ENCODE results near the gene TJAP1. TPM values are rescaled to one million over a fixed set of nuclear protein-coding genes. Genes with fewer than 3 reads are reported as not detected.

The TJAP1 gene
- total RNA-seq, 2 experiments from 2014 or later = 36.5 to 37.2 TPM

- no peak for DNase-seq
- Mint-ChIP-seq H3K4me1 (peaks cover 6% of the 10 kb centered on the region), H3K27me3 (no peaks in the 10 kb centered on the region), H3K4me3 (no peak overlapping the region), H3K36me3 (no peaks in the 10 kb centered on the region), H3K27ac (no peak overlapping the region), H3K9me3 (no peaks in the 10 kb centered on the region)
Measured at GRCh38 chr6:43499028-43499815, 21.9 kb downstream of the TJAP1 start.

GRCh38 chr6:43500921-43501320 is 23.6 kb downstream of the TJAP1 start:
- no peaks in the 10 kb centered on the region for H3K36me3 Mint-ChIP-seq
- H3K4me3 Mint-ChIP-seq = no peak overlapping the region
- no peaks in the 10 kb centered on the region for H3K27me3 Mint-ChIP-seq
- no peaks in the 10 kb centered on the region for H3K4me1 Mint-ChIP-seq
- no peaks in the 10 kb centered on the region for H3K9me3 Mint-ChIP-seq
- no peak overlapping the region for H3K27ac Mint-ChIP-seq
- DNase-seq = no peak

GRCh38 chr6:43502666-43503065 is 25.3 kb downstream of the TJAP1 start:
- Mint-ChIP-seq H3K27ac (no peak overlapping the region), H3K27me3 (peaks cover 3% of the 10 kb centered on the region), H3K4me1 (no peaks in the 10 kb centered on the region), H3K9me3 (no peaks in the 10 kb centered on the region), H3K4me3 (no peak overlapping the region), H3K36me3 (peaks cover 3% of the 10 kb centered on the region)
- no peak for DNase-seq

GRCh38 chr6:43503443-43503842 is 26.1 kb downstream of the TJAP1 start:
- Mint-ChIP-seq H3K27me3 (peaks cover 11% of the 10 kb centered on the region), H3K27ac (peak overlapping the region; percentile 44), H3K9me3 (no peaks in the 10 kb centered on the region), H3K36me3 (peaks cover 3% of the 10 kb centered on the region), H3K4me1 (no peaks in the 10 kb centered on the region), H3K4me3 (no peak overlapping the region)
- DNase-seq = no peak

GRCh38 chr6:43504756-43505593 is 27.6 kb downstream of the TJAP1 start:
- no peak for DNase-seq
- H3K27ac Mint-ChIP-seq = peak overlapping the region; percentile 11
- H3K27me3 Mint-ChIP-seq = peaks cover 21% of the 10 kb centered on the region
- H3K36me3 Mint-ChIP-seq = peaks cover 3% of the 10 kb centered on the region
- peaks cover 3% of the 10 kb centered on the region for H3K4me1 Mint-ChIP-seq
- H3K9me3 Mint-ChIP-seq = no peaks in the 10 kb centered on the region
- no peak overlapping the region for H3K4me3 Mint-ChIP-seq

GRCh38 chr6:43505718-43506117 is 28.3 kb downstream of the TJAP1 start:
- peaks cover 21% of the 10 kb centered on the region for H3K27me3 Mint-ChIP-seq
- H3K4me3 Mint-ChIP-seq = no peak overlapping the region
- no peak for DNase-seq
- no peaks in the 10 kb centered on the region for H3K9me3 Mint-ChIP-seq
- peaks cover 3% of the 10 kb centered on the region for H3K4me1 Mint-ChIP-seq
- H3K27ac Mint-ChIP-seq = no peak overlapping the region
- peaks cover 3% of the 10 kb centered on the region for H3K36me3 Mint-ChIP-seq

GRCh38 chr6:43506171-43506570 is 28.8 kb downstream of the TJAP1 start:
- no peak overlapping the region for H3K27ac Mint-ChIP-seq

GRCh38 chr6:43506667-43507471 is 29.5 kb downstream of the TJAP1 start:
- DNase-seq = peak; percentile 76
- Mint-ChIP-seq H3K9me3 (no peaks in the 10 kb centered on the region), H3K36me3 (peaks cover 5% of the 10 kb centered on the region), H3K27me3 (peaks cover 21% of the 10 kb centered on the region), H3K27ac (no peak overlapping the region), H3K4me1 (peaks cover 3% of the 10 kb centered on the region), H3K4me3 (no peak overlapping the region)

More at GRCh38 chr6:43506171-43506570, 28.8 kb downstream of the TJAP1 start:
- H3K27me3 Mint-ChIP-seq = peaks cover 21% of the 10 kb centered on the region
- no peak for DNase-seq
- H3K4me3 Mint-ChIP-seq = no peak overlapping the region
- H3K4me1 Mint-ChIP-seq = peaks cover 3% of the 10 kb centered on the region
- H3K9me3 Mint-ChIP-seq = no peaks in the 10 kb centered on the region
- H3K36me3 Mint-ChIP-seq = peaks cover 5% of the 10 kb centered on the region

- peaks cover 8% of the 10 kb centered on the region for H3K36me3 Mint-ChIP-seq
- H3K4me1 Mint-ChIP-seq = peaks cover 5% of the 10 kb centered on the region
- peaks cover 21% of the 10 kb centered on the region for H3K27me3 Mint-ChIP-seq
- DNase-seq = no peak
- H3K4me3 Mint-ChIP-seq = peak overlapping the region; percentile 60
- no peaks in the 10 kb centered on the region for H3K9me3 Mint-ChIP-seq
- H3K27ac Mint-ChIP-seq = no peak overlapping the region
Measured at GRCh38 chr6:43508481-43509141, 31.2 kb downstream of the TJAP1 start.

GRCh38 chr6:43509142-43509983 is 32.0 kb downstream of the TJAP1 start:
- H3K36me3 Mint-ChIP-seq = peaks cover 9% of the 10 kb centered on the region
- peak overlapping the region; percentile 69 for H3K4me3 Mint-ChIP-seq
- no peak overlapping the region for H3K27ac Mint-ChIP-seq
- DNase-seq = no peak
- H3K27me3 Mint-ChIP-seq = peaks cover 21% of the 10 kb centered on the region
- peaks cover 8% of the 10 kb centered on the region for H3K4me1 Mint-ChIP-seq
- H3K9me3 Mint-ChIP-seq = no peaks in the 10 kb centered on the region

GRCh38 chr6:43509984-43510826 is 32.8 kb downstream of the TJAP1 start, which contains the start of gene LRRC73:
TSS of gene LRRC73 (minus strand) at chr6:43510346. CDS start at chr6:43509785, 561 bp downstream.
- Mint-ChIP-seq H3K4me3 (peak within 1 kb of the TSS; percentile 69), H3K4me1 (peaks cover 15% of the 10 kb centered on the region), H3K27me3 (peaks cover 21% of the 10 kb centered on the region), H3K36me3 (peaks cover 12% of the 10 kb centered on the region), H3K9me3 (no peaks in the 10 kb centered on the region), H3K27ac (no peak within 1 kb of the TSS)
- DNase-seq = peak; percentile 86

- no peak for DNase-seq
- Mint-ChIP-seq H3K27me3 (peaks cover 21% of the 10 kb centered on the region), H3K9me3 (no peaks in the 10 kb centered on the region), H3K27ac (no peak overlapping the region), H3K4me3 (peak overlapping the region; percentile 62), H3K36me3 (peaks cover 13% of the 10 kb centered on the region), H3K4me1 (peaks cover 18% of the 10 kb centered on the region)
Measured at GRCh38 chr6:43510827-43511163, 33.4 kb downstream of the TJAP1 start.

GRCh38 chr6:43511824-43512415 is 34.5 kb downstream of the TJAP1 start:
- Mint-ChIP-seq H3K27ac (no peak overlapping the region), H3K36me3 (peaks cover 10% of the 10 kb centered on the region), H3K27me3 (peaks cover 21% of the 10 kb centered on the region), H3K4me1 (peaks cover 22% of the 10 kb centered on the region), H3K4me3 (no peak overlapping the region), H3K9me3 (no peaks in the 10 kb centered on the region)
- no peak for DNase-seq

Measured in activated naive CD8-positive, alpha-beta T cell treated with anti-CD3 and anti-CD28 coated beads for 36 hours (primary cell).